Stimulated activated CD4-positive, alpha-beta T cell treated with anti-CD3 and anti-CD28 coated beads, Interleukin-1b, Interleukin-23, amount 100 ng/mL, for 4 hours (primary cell): ENCODE results near the gene NFU1.
"Not testable (repeated sequence)": the region's sequence is repeated elsewhere in the genome, so short reads cannot be mapped to it uniquely, and the experiment has no call there.

Experiments used
- DNase-seq, 2 donors: peaks; one replicate each; pipeline ENCODE4 v3.0.0-alpha.2; 2020; ENCODE audit warnings: low read depth in 2 of 2

The NFU1 gene

GRCh38 chr2:69387770-69388481 lies 49.3 kb downstream of the NFU1 start:
- no peak for DNase-seq

- peak; percentile 86 to 95 for DNase-seq
Measured at GRCh38 chr2:69386789-69387734, 50.2 kb downstream of the NFU1 start, which contains the start of gene GFPT1. Gene GFPT1 (minus strand): TSS chr2:69387227. CDS start chr2:69387071, 156 bp downstream.

DNA sequence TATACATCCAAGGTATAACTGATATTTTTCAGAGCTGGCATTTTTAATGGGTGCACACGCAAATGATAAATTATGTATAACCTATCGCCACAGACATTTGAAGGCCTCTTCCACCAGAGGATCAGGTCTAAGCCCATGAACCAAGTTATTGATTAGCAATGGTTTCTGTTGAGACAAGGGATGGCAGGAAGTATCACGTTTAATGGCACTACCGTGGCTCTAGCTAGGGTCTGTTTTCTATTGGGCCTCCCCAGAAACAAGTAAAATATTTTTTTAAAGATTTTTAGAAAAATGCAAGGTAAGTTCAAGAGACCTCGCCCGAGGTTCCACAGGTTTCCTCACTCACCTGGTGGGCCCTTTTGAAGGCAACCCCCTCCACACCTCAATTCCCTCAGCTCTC lies 50.9 kb downstream of the NFU1 start:
- no peak for DNase-seq

DNA sequence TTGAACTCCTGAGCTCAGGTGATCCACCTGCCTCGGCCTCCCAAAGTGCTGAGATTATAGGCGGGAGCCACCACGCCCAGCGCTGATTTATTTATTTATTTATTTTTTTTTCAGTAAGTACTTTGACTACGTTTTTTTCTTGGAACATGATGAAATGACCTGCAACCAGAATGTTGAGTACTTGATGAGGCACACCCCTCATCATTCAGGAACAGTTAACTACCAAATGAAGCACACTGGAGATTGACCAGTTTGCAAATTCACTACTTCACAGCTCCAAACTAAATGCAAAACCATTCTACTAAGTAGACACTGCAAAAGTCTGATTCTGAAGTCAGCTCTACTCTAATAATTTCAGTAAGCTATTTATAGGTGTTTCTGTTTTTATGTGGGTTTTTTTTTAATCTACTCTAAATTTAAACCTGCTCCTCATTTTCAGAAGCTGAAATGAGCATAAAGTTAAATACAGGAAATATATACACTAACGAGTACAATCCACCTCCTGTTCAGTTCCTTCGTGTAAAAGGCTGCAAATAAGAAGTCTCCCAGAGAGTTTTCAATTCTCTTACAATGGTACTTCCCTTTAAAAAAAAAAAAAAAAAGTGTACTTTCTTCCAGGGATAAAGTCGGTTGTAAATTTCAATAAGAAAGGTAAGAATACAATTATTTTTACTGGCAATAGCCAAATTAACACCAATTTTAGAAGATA lies 51.6 kb downstream of the NFU1 start:
- no peak for DNase-seq

GRCh38 chr2:69384618-69385081 lies 52.6 kb downstream of the NFU1 start:
- no peak for DNase-seq

- no peak for DNase-seq
Measured at GRCh38 chr2:69383176-69383812, 53.9 kb downstream of the NFU1 start.

DNA sequence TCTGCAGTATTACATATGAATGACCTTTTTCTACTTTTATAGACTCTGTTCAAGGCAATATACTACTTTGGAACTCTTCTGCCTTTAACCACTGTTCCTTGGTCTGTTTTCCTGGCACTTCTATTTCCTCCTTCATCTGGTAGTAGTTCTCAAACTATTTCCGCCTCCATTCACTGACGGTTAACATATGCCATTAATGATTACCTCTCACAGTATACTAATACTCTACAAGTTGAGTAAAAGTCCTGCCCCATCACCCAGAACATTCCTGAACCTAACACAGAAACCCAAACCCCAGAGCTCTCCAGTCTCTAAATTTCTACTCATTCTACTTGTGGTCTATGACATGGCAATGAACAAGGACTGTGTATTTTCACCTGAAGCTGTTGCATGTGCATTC lies 54.7 kb downstream of the NFU1 start:
- no peak for DNase-seq

GRCh38 chr2:69381337-69381737 lies 55.9 kb downstream of the NFU1 start:
- no peak for DNase-seq

- DNase-seq, result no peak
Measured at GRCh38 chr2:69380072-69380917, 56.9 kb downstream of the NFU1 start.

- DNase-seq, result no peak
Measured at GRCh38 chr2:69376403-69376802, 60.8 kb downstream of the NFU1 start.

DNA sequence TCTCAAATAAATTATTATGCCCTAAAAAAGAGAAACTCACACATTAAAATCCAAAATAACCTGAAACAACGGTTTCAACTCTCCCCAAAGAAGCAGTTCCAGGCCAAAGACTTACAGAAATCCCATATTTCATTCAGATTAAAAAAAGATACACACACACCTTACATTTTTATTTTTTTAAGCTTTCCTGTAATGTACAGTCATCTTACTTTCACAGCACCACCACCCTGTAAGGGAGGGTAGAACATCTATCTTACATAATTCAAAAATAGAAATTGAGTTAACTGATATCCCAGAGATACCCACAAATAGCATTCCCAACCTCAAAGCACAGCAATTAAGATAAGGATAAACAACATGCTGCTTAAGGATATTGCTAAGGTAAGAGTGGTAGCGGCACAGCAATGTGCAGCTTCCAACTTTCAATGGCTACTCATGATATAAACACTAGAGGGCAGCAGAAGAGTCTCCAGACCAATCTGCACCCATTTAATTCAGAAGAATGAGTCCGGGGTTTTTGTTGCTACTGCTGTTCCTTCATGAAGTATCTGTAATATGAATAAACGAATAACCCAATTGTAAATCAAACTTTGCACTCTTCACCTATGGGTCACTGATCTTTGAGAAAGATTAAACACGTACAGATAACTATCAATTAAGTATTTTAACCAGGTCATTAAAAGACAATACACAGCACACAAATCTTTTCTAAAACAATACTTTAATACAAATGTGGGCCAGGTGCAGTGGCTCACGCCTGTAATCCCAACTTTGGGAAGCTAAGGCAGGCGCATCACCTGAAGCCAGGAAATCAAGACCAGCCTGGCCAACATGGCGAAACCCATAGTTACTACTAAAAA lies 61.5 kb downstream of the NFU1 start:
- DNase-seq, result no peak

DNA sequence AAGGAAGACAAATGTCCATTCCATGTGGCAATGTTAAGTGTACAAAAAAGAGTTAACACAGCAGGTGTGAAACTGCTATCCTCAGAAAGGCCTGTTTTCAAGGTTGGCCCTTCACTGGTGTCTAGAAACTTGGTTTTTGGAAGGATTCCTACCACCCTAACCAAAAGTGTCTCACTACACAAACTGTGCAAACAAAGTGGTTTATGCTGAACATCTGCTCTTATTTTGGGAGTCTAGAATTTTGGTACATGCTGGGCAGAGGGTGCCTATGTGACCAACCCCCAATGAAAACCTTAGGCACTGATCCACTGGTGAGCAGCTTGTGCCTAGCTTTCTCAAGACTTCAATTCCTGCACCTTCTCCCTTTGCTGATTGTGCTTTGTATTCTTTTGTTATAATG lies 64.5 kb downstream of the NFU1 start:
- no peak for DNase-seq

- no peak for DNase-seq
Measured at GRCh38 chr2:69369802-69370201, 67.4 kb downstream of the NFU1 start.

GRCh38 chr2:69368588-69368987 lies 68.6 kb downstream of the NFU1 start:
- no peak for DNase-seq

GRCh38 chr2:69359371-69359770 lies 77.9 kb downstream of the NFU1 start:
- no peak for DNase-seq

DNA sequence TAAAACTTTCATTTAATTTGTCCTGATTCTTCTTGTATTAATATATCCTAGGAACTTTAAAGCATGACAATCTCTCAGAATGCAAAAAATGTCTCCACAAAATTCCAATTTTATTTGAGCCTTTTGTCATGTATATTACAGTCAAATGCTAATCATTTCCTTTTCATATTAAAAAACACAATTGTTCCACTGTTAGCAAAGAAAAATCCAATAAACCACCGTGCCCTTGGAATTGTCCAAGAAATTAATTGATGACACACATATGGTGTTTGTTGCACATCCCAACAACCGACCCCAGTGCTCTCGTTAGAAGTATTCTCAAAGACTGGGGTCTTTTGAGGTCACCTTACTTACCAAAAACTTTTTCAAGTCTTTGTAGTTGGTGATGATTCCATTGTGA lies 78.3 kb downstream of the NFU1 start:
- DNase-seq, result no peak

DNA sequence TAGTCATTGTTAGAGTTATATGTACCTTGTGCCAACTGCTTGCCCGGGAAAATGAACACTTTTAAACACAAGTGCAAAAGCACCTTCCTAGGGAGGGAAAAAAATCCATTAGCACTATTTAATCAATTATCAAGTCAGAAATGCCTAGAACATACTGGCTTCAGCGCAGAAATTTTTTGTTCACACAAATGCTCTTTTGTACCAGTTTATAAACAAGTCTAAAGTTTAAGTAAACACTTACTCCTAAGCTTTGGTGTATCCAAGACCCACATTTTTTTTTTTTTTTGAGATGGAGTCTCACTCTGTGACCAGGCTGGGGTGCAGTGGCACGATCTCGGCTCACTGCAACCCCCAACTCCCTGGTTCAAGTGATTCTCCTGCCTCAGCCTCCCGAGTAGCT lies 80.8 kb downstream of the NFU1 start:
- no peak for DNase-seq

GRCh38 chr2:69354976-69355375 lies 82.3 kb downstream of the NFU1 start:
- not testable (repeated sequence) for DNase-seq

GRCh38 chr2:69353360-69353759 lies 83.9 kb downstream of the NFU1 start:
- no peak for DNase-seq

GRCh38 chr2:69348781-69349180 lies 88.5 kb downstream of the NFU1 start:
- DNase-seq, result no peak
